Osteocyte (in vitro differentiated cells): ENCODE results near the gene EVPL. TPM values are rescaled to one million over a fixed set of nuclear protein-coding genes. Genes with fewer than 3 reads are reported as not detected.
"Not testable (repeated sequence)": the region's sequence is repeated elsewhere in the genome, so short reads cannot be mapped to it uniquely, and the experiment has no call there.

ENCODE experiments used
- DNase-seq: peaks from one replicate; pipeline ENCODE4 v3.0.0; 2021; ENCODE audit warnings: mixed read lengths; ENCODE audit not compliant: unreplicated experiment; ENCODE audit errors: extremely low spot score
- H3K27ac Mint-ChIP-seq: one replicate; pipeline ENCODE4 v1.8.0; 2021; ENCODE audit warnings: mild to moderate bottlenecking, mixed read lengths; ENCODE audit not compliant: unreplicated experiment
- H3K27me3 Mint-ChIP-seq: one replicate; pipeline ENCODE4 v1.8.0; 2021; ENCODE audit warnings: mixed read lengths; ENCODE audit not compliant: unreplicated experiment
- H3K36me3 Mint-ChIP-seq: one replicate; pipeline ENCODE4 v1.8.0; 2021; ENCODE audit warnings: mixed read lengths; ENCODE audit not compliant: unreplicated experiment
- H3K4me1 Mint-ChIP-seq: one replicate; pipeline ENCODE4 v1.8.0; 2021; ENCODE audit warnings: mixed read lengths; ENCODE audit not compliant: unreplicated experiment
- H3K4me3 Mint-ChIP-seq: one replicate; pipeline ENCODE4 v1.8.0; 2021; ENCODE audit warnings: mild to moderate bottlenecking, moderate library complexity, mixed read lengths; ENCODE audit not compliant: unreplicated experiment
- H3K9me3 Mint-ChIP-seq: one replicate; pipeline ENCODE4 v1.8.0; 2021; ENCODE audit warnings: mixed read lengths; ENCODE audit not compliant: unreplicated experiment
- CTCF ChIP-seq: fragments of 200-600 bp; sonication (generic); IDR thresholded peaks from 2 replicates; pipeline ENCODE4 v1.5.0; 2021; ENCODE audit warnings: antibody characterized with exemption, mild to moderate bottlenecking, moderate library complexity
- total RNA-seq: library from RNA; stranded (reverse); gene quantifications from 2 replicates; pipeline ENCODE4 v1.2.1, GENCODE V29; 2021

The EVPL gene
- total RNA-seq, 1 donor from 2014 or later, result not detected

- peaks cover 19% of the 10 kb centered on the region for H3K36me3 Mint-ChIP-seq
- no peak for TF ChIP-seq CTCF
- H3K27me3 Mint-ChIP-seq, result no peaks in the 10 kb centered on the region
- H3K27ac Mint-ChIP-seq, result no peak overlapping the region
- peaks cover 41% of the 10 kb centered on the region for H3K4me1 Mint-ChIP-seq
- no peak for DNase-seq
- no peak overlapping the region for H3K4me3 Mint-ChIP-seq
- no peaks in the 10 kb centered on the region for H3K9me3 Mint-ChIP-seq
Measured at GRCh38 chr17:75975757-75976174, 51.3 kb downstream of the EVPL start.

- H3K27ac Mint-ChIP-seq, DNase-seq, H3K4me3 Mint-ChIP-seq, H3K27me3 Mint-ChIP-seq, H3K9me3 Mint-ChIP-seq: not testable (repeated sequence)
- peaks cover 23% of the 10 kb centered on the region for H3K36me3 Mint-ChIP-seq
- peaks cover 38% of the 10 kb centered on the region for H3K4me1 Mint-ChIP-seq
Measured at GRCh38 chr17:75975187-75975586, 51.9 kb downstream of the EVPL start.

GRCh38 chr17:75970626-75971025 lies 56.5 kb downstream of the EVPL start:
- no peak for TF ChIP-seq CTCF
- Mint-ChIP-seq H3K27ac (no peak overlapping the region), H3K9me3 (no peaks in the 10 kb centered on the region), H3K4me1 (peaks cover 12% of the 10 kb centered on the region), H3K4me3 (no peak overlapping the region), H3K27me3 (no peaks in the 10 kb centered on the region), H3K36me3 (peaks cover 28% of the 10 kb centered on the region)
- no peak for DNase-seq

- H3K4me1 Mint-ChIP-seq, result peaks cover 9% of the 10 kb centered on the region
- peaks cover 28% of the 10 kb centered on the region for H3K36me3 Mint-ChIP-seq
- no peaks in the 10 kb centered on the region for H3K27me3 Mint-ChIP-seq
- TF ChIP-seq CTCF, result no peak
- no peak for DNase-seq
- H3K27ac Mint-ChIP-seq, result peak overlapping the region; percentile 23
- no peaks in the 10 kb centered on the region for H3K9me3 Mint-ChIP-seq
- H3K4me3 Mint-ChIP-seq, result no peak overlapping the region
Measured at GRCh38 chr17:75970011-75970523, 57.0 kb downstream of the EVPL start.

GRCh38 chr17:75969044-75969443 lies 58.1 kb downstream of the EVPL start:
- not testable (repeated sequence) for H3K27me3 Mint-ChIP-seq, H3K4me3 Mint-ChIP-seq, DNase-seq, H3K4me1 Mint-ChIP-seq, H3K9me3 Mint-ChIP-seq, H3K27ac Mint-ChIP-seq
- H3K36me3 Mint-ChIP-seq, result peaks cover 31% of the 10 kb centered on the region

GRCh38 chr17:75965468-75965867 lies 61.6 kb downstream of the EVPL start:
- TF ChIP-seq CTCF, result no peak
- peaks cover 14% of the 10 kb centered on the region for H3K36me3 Mint-ChIP-seq
- H3K27me3 Mint-ChIP-seq, result no peaks in the 10 kb centered on the region
- H3K4me1 Mint-ChIP-seq, result peaks cover 7% of the 10 kb centered on the region
- H3K9me3 Mint-ChIP-seq, result no peaks in the 10 kb centered on the region
- no peak for DNase-seq
- H3K4me3 Mint-ChIP-seq, result no peak overlapping the region
- no peak overlapping the region for H3K27ac Mint-ChIP-seq
